Gastroesophageal sphincter (tissue), 4 donors: ENCODE data around the gene CFAP61. TPM values are rescaled to one million over a fixed set of nuclear protein-coding genes. Genes with fewer than 3 reads are reported as not detected.

ENCODE experiments used
- ATAC-seq: fragments of 150-250 bp; one replicate; pipeline ENCODE4 v1.9.1; 2016; ENCODE audit warnings: mild to moderate bottlenecking, moderate library complexity
- H3K27ac ChIP-seq, 4 donors: fragments of 200-600 bp; sonication (generic) in 3 of 4; 1 replicate in 3 of 4; 2 replicates in 1 of 4; pipeline ENCODE4 v1.5.1; 2016 to 2019
- H3K27me3 ChIP-seq: fragments of 200-600 bp; sonication (generic); one replicate; pipeline ENCODE4 v1.5.1; 2019
- H3K36me3 ChIP-seq, 2 donors: fragments of 200-600 bp; sonication (generic); one replicate each; pipeline ENCODE4 v1.5.1; 2019; ENCODE audit warnings: control low read depth in 1 of 2
- H3K4me1 ChIP-seq, 3 donors: fragments of 200-600 bp; sonication (generic); 1 replicate in 2 of 3; 2 replicates in 1 of 3; pipeline ENCODE4 v1.5.1; 2016 to 2019; ENCODE audit warnings: control low read depth in 2 of 3
- H3K4me3 ChIP-seq, 2 donors: fragments of 200-600 bp; sonication (generic); one replicate each; pipeline ENCODE4 v1.5.1; 2019; ENCODE audit warnings: mild to moderate bottlenecking in 1 of 2, moderate library complexity in 1 of 2
- H3K9me3 ChIP-seq, 3 donors: fragments of 200-600 bp; sonication (generic); one replicate each; pipeline ENCODE4 v1.5.1; 2017 to 2019; ENCODE audit warnings: control low read depth in 2 of 3
- CTCF ChIP-seq, 4 experiments: fragments of 200-600 bp in 2 of 4; fragments of 450-650 bp in 2 of 4; sonication (generic) in 1 of 4; IDR thresholded peaks; one replicate each; pipeline ENCODE4 v1.5.1; 2017 to 2019; ENCODE audit warnings: antibody characterized with exemption in 4 of 4, mild to moderate bottlenecking in 2 of 4, moderate library complexity in 2 of 4
- EP300 ChIP-seq: sonication (generic); formaldehyde crosslinking; IDR thresholded peaks from one replicate; pipeline ENCODE4 v1.6.1; 2017; ENCODE audit warnings: antibody characterized with exemption, mild to moderate bottlenecking
- POLR2A ChIP-seq, 2 donors: fragments of 450-650 bp; IDR thresholded peaks; one replicate each; pipeline ENCODE4 v1.6.1; 2017; ENCODE audit warnings: antibody characterized with exemption in 2 of 2, mild to moderate bottlenecking in 2 of 2, moderate library complexity in 1 of 2
- POLR2AphosphoS5 ChIP-seq: sonication (generic); formaldehyde crosslinking; IDR thresholded peaks from one replicate; pipeline ENCODE4 v1.6.1; 2017; ENCODE audit warnings: antibody characterized with exemption
- WGBS, 2 donors: methylation state at CpG; one replicate each; pipeline ENCODE4 v1.1.5; 2018; ENCODE audit warnings: low coverage in 1 of 2; 5-methylcytosine and 5-hydroxymethylcytosine counted together
- small RNA-seq, 4 donors: library from RNA; depleted of rRNA; stranded (forward); fragments of <200 nt; gene quantifications; one replicate each; pipeline ENCODE3, GENCODE V24; 2016
- total RNA-seq, 4 donors: library from RNA; depleted of rRNA; stranded (reverse); fragments of >200 nt; gene quantifications; one replicate each; pipeline ENCODE4 v1.1.0, GENCODE V29; 2016

Gene CFAP61
- total RNA-seq, 4 donors from 2014 or later = 0.27 to 0.54 (median 0.30) TPM; not detected in 1

- Histone ChIP-seq H3K4me1 (no peaks in the 10 kb centered on the region), H3K4me3 (no peak overlapping the region), H3K27ac (no peak overlapping the region), H3K9me3 (no peaks in the 10 kb centered on the region), H3K27me3 (no peaks in the 10 kb centered on the region), H3K36me3 (peaks cover 0 to 37% of the 10 kb centered on the region in 2 donors)
- TF ChIP-seq EP300 = no peak
- no peak for TF ChIP-seq POLR2AphosphoS5
- no peak for TF ChIP-seq CTCF (IDR thresholded peaks at IDR 0.05)
- no peak for TF ChIP-seq POLR2A (IDR thresholded peaks at IDR 0.05)
- no peak for ATAC-seq
- WGBS, 2 donors = 60 to 64% methylated on average over 6 of the region's 6 CpGs
Measured at GRCh38 chr20:20407891-20408805, 355.8 kb downstream of the CFAP61 start.

- Histone ChIP-seq H3K36me3 (peaks cover 0 to 26% of the 10 kb centered on the region in 2 donors), H3K27ac (no peak overlapping the region), H3K4me1 (no peaks in the 10 kb centered on the region), H3K4me3 (no peak overlapping the region), H3K27me3 (no peaks in the 10 kb centered on the region), H3K9me3 (no peaks in the 10 kb centered on the region)
- no peak for ATAC-seq
- no peak for TF ChIP-seq POLR2AphosphoS5
- no peak for TF ChIP-seq CTCF (IDR thresholded peaks at IDR 0.05)
- TF ChIP-seq POLR2A (IDR thresholded peaks at IDR 0.05) = no peak
- TF ChIP-seq EP300 = no peak
- WGBS, 2 donors = 84 to 90% methylated on average over 2 of the region's 4 CpGs
Measured at GRCh38 chr20:20409331-20409730, 357.0 kb downstream of the CFAP61 start.

Small RNAs within 50 kb of the gene (small RNA-seq; reads per million reads assigned to genes)
- gene RN7SL690P = 0 reads per million in 4 donors

Other genes starting within 250 kb of the CFAP61 start
- gene NAA20, start 35.2 kb upstream of the CFAP61 start, total RNA-seq = 10 to 100 TPM; 22.7 to 47.0 (median 31.0) TPM
- 10 to 100 TPM; 24.9 to 37.7 (median 31.7) TPM for gene CRNKL1, start 66 bp upstream of the CFAP61 start, total RNA-seq